ENCODE measurements around the gene POLD2. TPM values are rescaled to one million over a fixed set of nuclear protein-coding genes. Genes with fewer than 3 reads are reported as not detected.

Gene POLD2
- total and polyA plus RNA-seq, 2 of the 8 experiments (the other 6 are each of a cell fraction or from before 2014, with no cell fraction given) = 148 to 214 TPM

DNA sequence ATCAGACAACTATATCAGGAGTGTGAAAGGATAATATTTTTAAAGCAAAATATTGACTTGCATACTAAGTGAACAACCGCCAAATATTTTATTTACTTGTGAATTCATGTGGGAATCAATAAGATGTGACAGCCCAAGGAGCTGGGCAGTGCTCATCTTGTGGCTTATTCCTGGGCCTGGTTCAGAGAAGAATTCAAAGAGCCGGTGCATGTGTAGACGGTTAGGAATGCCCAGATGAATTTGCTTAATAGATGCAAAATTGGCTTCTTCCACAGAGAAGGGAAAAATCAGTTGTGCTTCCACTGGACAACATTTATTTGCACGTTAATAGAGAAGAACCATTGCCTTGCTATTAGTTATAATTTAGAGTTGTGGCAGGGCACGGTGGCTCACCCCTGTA lies 13.4 kb upstream of the POLD2 start (continued):
- TF ChIP-seq ZNF274 (IDR thresholded peaks at IDR 0.05; ENCODE audit: borderline replicate concordance, extremely low read depth, low read length) (no peak), TCF12 (IDR thresholded peaks at IDR 0.05; ENCODE audit: low read depth, low read length) (no peak), USF2 (IDR thresholded peaks at IDR 0.05; ENCODE audit: low read length) (no peak), TEAD4 (IDR thresholded peaks at IDR 0.05; ENCODE audit: low read depth, low read length) (no peak), RBBP5 (IDR thresholded peaks at IDR 0.05; ENCODE audit: borderline replicate concordance, low read depth, low read length) (no peak), CREB1 (IDR thresholded peaks at IDR 0.05) (no peak)

Data from H1 (cell line).